Spleen (tissue), 11 donors: ENCODE data around the gene AMBRA1. TPM values are rescaled to one million over a fixed set of nuclear protein-coding genes. Genes with fewer than 3 reads are reported as not detected.
A peak's percentile ranks its signal among the peaks of the same experiment; 100 is the strongest.
"Not testable (repeated sequence)": the region's sequence is repeated elsewhere in the genome, so short reads cannot be mapped to it uniquely, and the experiment has no call there.

Source experiments
- DNase-seq: peaks from one replicate; pipeline ENCODE4 v3.0.0-alpha.2; 2020
- H3K27ac ChIP-seq, 8 donors: fragments of 200-600 bp; sonication (generic) in 7 of 8; 1 replicate in 4 of 8; 2 replicates in 4 of 8; pipeline versions ENCODE4 v1.5.0 to v1.8.0; 2016 to 2021; ENCODE audit warnings: inconsistent platforms in 4 of 8, mild to moderate bottlenecking in 4 of 8, moderate library complexity in 1 of 8
- H3K27me3 ChIP-seq, 7 donors: fragments of 200-600 bp; sonication (generic) in 6 of 7; replicated peaks in 1 of 7; 1 replicate in 4 of 7; 2 replicates in 3 of 7; pipeline versions ENCODE4 v1.5.0 to v1.8.0; 2016 to 2021; ENCODE audit warnings: inconsistent platforms in 3 of 7, mild to moderate bottlenecking in 1 of 7
- H3K36me3 ChIP-seq, 6 donors: fragments of 200-600 bp; sonication (generic) in 5 of 6; 1 replicate in 4 of 6; 2 replicates in 2 of 6; pipeline versions ENCODE4 v1.5.0 to v1.8.0; 2016 to 2021; ENCODE audit warnings: inconsistent platforms in 2 of 6
- H3K4me1 ChIP-seq, 6 donors: fragments of 200-600 bp; sonication (generic) in 5 of 6; 1 replicate in 3 of 6; 2 replicates in 3 of 6; pipeline versions ENCODE4 v1.5.0 to v1.8.0; 2016 to 2021; ENCODE audit warnings: inconsistent platforms in 3 of 6
- H3K4me3 ChIP-seq, 8 donors: fragments of 200-600 bp; sonication (generic) in 7 of 8; 1 replicate in 4 of 8; 2 replicates in 4 of 8; pipeline versions ENCODE4 v1.5.0 to v1.8.0; 2016 to 2021; ENCODE audit warnings: inconsistent platforms in 4 of 8, mild to moderate bottlenecking in 4 of 8, moderate library complexity in 2 of 8
- H3K9me3 ChIP-seq, 8 donors: fragments of 200-600 bp; sonication (generic) in 7 of 8; 1 replicate in 4 of 8; 2 replicates in 4 of 8; pipeline versions ENCODE4 v1.5.0 to v1.8.0; 2016 to 2021; ENCODE audit warnings: inconsistent platforms in 4 of 8
- POLR2A ChIP-seq, 3 donors: fragments of 450-650 bp; IDR thresholded peaks; one replicate each; pipeline ENCODE4 v1.5.1; 2017; ENCODE audit warnings: antibody characterized with exemption in 3 of 3, mild to moderate bottlenecking in 1 of 3
- POLR2AphosphoS5 ChIP-seq, 3 donors: sonication (generic); formaldehyde crosslinking; IDR thresholded peaks; one replicate each; pipeline ENCODE4 v1.5.1; 2017; ENCODE audit warnings: antibody characterized with exemption in 3 of 3
- WGBS, 5 donors: extraction: QIAGEN DNeasy Blood & Tissue Kit in 3 of 5; methylation state at CpG; one replicate each; pipeline versions ENCODE4 v1.1.5 to v1.1.7; 2013 to 2018; 5-methylcytosine and 5-hydroxymethylcytosine counted together
- intact Hi-C: fragments of 100-400 bp; cut with DNase I; formaldehyde crosslinking; loops from one replicate; pipeline ENCODE4 v1.15.0; 2023; ENCODE audit warnings: low total_unique reads
- polyA plus RNA-seq, 3 donors: library from polyadenylated mRNA; stranded (reverse); fragments of 200-250 nt; gene quantifications; one replicate each; pipeline ENCODE4 v1.2.1, GENCODE V29; 2013
- total RNA-seq, 7 donors: library from RNA; depleted of rRNA in 3 of 7; stranded (reverse); fragments of >200 nt in 3 of 7; fragmentation: NEBNext Ultra II Directional in 4 of 7; extraction: Animal tissue kit (Norgen Biotek cat#: 25700) in 4 of 7; gene quantifications; one replicate each; pipeline versions ENCODE4 v1.1.0 to v1.2.1, GENCODE V29; 2016 to 2021
- TF ChIP-seq, protein P1 (sequence below), 11 experiments: fragments of 200-600 bp in 7 of 11; fragments of 450-650 bp in 4 of 11; sonication (generic) in 4 of 11; IDR thresholded peaks in 8 of 11; conservative IDR thresholded peaks in 3 of 11; 1 replicate in 7 of 11; 2 replicates in 4 of 11; pipeline versions ENCODE4 v1.4.0 to v1.8.0; 2016 to 2021; ENCODE audit warnings: antibody characterized with exemption in 11 of 11, inconsistent platforms in 4 of 11, mild to moderate bottlenecking in 1 of 11
- donor health status: healthy with polysubstance abuse.
- donor health status: DM: no; HTN: no; CAD: no; lungs with moderate emphysema.
- donor health status: DM: no; HTN: no; CAD: no.
- donor health status: Bipolar disorder and iron deficiency.
- donor health status: healthy.
- donor health status: DM: no; HTN: no; CAD: no.
- donor health status: DM: yes; HTN: yes; CAD: no.

AMBRA1 gene
- total and polyA plus RNA-seq, 10 donors: 3.6 to 54.6 (median 37.7) TPM

DNA sequence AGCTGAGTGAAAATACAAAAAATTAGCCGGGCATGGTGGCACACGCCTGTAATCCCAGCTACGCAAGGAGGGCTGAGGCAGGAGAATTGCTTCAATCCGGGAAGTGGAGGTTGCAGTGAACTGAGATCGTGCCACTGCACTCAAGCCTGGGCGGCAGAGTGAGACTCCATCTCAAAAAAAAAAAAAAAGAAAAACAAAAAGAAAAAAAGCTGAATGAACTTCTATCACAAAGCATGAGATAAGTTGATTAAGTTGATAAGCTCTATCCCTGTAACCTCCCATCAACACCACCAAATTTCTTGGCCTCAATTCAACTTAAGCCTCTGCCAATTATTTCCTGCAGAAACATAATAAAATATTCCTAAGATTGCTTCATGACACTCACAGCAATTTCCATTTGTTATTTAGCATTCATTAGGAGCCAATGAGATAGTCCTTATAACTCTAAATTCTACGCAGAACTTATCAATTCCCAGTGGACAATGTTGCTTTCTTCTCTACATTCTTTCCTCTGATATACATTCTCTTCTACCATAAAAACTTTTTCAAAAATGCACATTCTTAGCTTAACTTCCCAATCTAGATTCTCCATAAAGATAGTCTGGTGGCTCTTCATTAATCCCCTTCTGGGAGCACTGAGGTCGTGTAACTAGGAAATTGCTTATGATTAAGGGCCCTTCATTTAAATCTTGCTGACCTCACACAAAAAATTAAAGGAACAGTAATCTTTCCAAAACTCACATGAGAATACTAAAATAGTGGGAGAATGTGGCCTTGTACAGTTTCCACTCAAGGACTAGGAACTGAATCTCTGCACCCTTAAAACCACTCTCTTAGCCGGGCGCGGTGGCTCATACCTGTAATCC is 2.9 kb downstream of the AMBRA1 start:
- no peak for DNase-seq

DNA sequence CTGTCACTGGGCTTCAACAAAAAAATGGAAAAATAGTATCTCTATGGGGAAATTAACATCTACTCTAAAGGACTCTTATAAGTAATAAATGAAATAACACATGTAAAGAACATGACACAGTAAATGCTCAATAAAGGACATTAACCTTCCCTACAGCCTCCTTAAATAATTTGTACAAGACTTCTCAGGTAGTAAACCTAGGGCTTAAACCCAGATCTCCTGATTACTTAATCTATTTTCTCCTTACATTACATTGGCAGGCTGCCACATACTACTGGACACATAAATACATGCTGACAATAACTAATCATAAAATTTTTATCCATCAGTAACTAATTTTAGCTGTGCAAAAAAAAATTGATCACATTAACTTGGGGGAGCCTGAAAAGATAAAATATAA is 4.9 kb downstream of the AMBRA1 start:
- Histone ChIP-seq H3K27ac (peak overlapping the region in 2 of 8 donors; percentile 7 to 59), H3K27me3 (no peaks in the 10 kb centered on the region), H3K4me3 (no peak overlapping the region), H3K36me3 (peaks cover 0 to 18% (median 2%) of the 10 kb centered on the region in 6 donors), H3K4me1 (peaks cover 21 to 82% (median 51%) of the 10 kb centered on the region in 6 donors), H3K9me3 (no peaks in the 10 kb centered on the region)
- intact Hi-C loops: no loop called here
- no peak for DNase-seq
- no peak for TF ChIP-seq POLR2AphosphoS5 (IDR thresholded peaks at IDR 0.05)
- TF ChIP-seq POLR2A (IDR thresholded peaks at IDR 0.05): no peak
- TF ChIP-seq, protein P1, sequence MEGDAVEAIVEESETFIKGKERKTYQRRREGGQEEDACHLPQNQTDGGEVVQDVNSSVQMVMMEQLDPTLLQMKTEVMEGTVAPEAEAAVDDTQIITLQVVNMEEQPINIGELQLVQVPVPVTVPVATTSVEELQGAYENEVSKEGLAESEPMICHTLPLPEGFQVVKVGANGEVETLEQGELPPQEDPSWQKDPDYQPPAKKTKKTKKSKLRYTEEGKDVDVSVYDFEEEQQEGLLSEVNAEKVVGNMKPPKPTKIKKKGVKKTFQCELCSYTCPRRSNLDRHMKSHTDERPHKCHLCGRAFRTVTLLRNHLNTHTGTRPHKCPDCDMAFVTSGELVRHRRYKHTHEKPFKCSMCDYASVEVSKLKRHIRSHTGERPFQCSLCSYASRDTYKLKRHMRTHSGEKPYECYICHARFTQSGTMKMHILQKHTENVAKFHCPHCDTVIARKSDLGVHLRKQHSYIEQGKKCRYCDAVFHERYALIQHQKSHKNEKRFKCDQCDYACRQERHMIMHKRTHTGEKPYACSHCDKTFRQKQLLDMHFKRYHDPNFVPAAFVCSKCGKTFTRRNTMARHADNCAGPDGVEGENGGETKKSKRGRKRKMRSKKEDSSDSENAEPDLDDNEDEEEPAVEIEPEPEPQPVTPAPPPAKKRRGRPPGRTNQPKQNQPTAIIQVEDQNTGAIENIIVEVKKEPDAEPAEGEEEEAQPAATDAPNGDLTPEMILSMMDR (IDR thresholded peaks at IDR 0.05 in 8 of 11, conservative IDR thresholded peaks at IDR 0.05 in 3 of 11): no peak

More for the DNA sequence above, 2.9 kb downstream of the AMBRA1 start:
- H3K4me3 ChIP-seq: peak overlapping the region in 4 of 8 donors; percentile 0 to 16 (median 12)
- no peaks in the 10 kb centered on the region for H3K9me3 ChIP-seq
- H3K27ac ChIP-seq: peak overlapping the region in 6 of 8 donors; percentile 9 to 91 (median 40)
- intact Hi-C loops: loop anchor here (10.0 kb wide), 1 partner anchor 206 kb away; the partner anchor contains the start of gene MDK
- TF ChIP-seq POLR2A (IDR thresholded peaks at IDR 0.05): no peak
- TF ChIP-seq, protein P1 (IDR thresholded peaks at IDR 0.05 in 8 of 11, conservative IDR thresholded peaks at IDR 0.05 in 3 of 11): no peak
- TF ChIP-seq POLR2AphosphoS5 (IDR thresholded peaks at IDR 0.05): no peak
- 56 to 64% (median 61%) methylated on average over 11 of the region's 11 CpGs for WGBS, 5 donors
- peaks cover 0 to 15% (median 2%) of the 10 kb centered on the region in 6 donors for H3K36me3 ChIP-seq
- peaks cover 25 to 84% (median 57%) of the 10 kb centered on the region in 6 donors for H3K4me1 ChIP-seq
- no peaks in the 10 kb centered on the region for H3K27me3 ChIP-seq

DNA sequence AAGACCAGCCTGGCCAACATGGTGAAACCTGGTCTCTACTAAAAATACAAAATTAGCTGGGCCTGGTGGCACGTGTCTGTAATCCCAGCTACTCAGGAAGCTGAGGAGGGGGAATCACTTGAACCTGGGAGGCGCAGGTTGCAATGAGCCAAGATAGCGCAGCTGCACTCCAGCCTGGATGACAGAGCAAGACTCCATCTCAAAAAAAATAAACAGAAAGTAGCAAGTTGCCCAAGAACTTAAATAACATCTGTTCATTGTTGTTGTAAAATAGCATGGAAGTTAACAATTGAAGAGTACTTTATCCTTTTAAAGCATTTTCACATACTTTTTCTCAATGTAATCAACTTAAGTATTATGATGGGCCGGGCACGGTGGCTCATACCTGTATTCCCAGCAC is 5.7 kb downstream of the AMBRA1 start:
- H3K4me1 ChIP-seq: peaks cover 19 to 77% (median 47%) of the 10 kb centered on the region in 6 donors

DNA sequence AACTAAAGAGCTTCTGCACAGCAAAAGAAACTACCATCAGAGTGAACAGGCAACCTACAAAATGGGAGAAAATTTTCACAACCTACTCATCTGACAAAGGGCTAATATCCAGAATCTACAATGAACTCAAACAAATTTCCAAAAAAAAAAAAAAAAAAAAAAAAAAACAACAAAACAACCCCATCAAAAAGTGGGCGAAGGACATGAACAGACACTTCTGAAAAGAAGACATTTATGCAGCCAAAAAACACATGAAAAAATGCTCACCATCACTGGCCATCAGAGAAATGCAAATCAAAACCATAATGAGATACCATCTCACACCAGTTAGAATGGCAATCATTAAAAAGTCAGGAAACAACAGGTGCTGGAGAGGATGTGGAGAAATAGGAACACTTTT is 10.3 kb downstream of the AMBRA1 start:
- DNase-seq, H3K9me3 ChIP-seq, H3K27me3 ChIP-seq, H3K27ac ChIP-seq, H3K4me3 ChIP-seq, intact Hi-C loops: not testable (repeated sequence)
- Histone ChIP-seq H3K36me3 (peaks cover 0 to 30% (median 2%) of the 10 kb centered on the region in 6 donors), H3K4me1 (peaks cover 0 to 53% (median 8%) of the 10 kb centered on the region in 6 donors)
- WGBS, 5 donors: 82 to 100% (median 100%) methylated on average over 1 of the region's 1 CpG

More for the DNA sequence above, 5.7 kb downstream of the AMBRA1 start:
- TF ChIP-seq, protein P1 (IDR thresholded peaks at IDR 0.05 in 8 of 11, conservative IDR thresholded peaks at IDR 0.05 in 3 of 11): no peak
- TF ChIP-seq POLR2A (IDR thresholded peaks at IDR 0.05) (no peak), POLR2AphosphoS5 (IDR thresholded peaks at IDR 0.05) (no peak)
- Histone ChIP-seq H3K9me3 (no peaks in the 10 kb centered on the region), H3K36me3 (peaks cover 0 to 18% (median 2%) of the 10 kb centered on the region in 6 donors), H3K27me3 (no peaks in the 10 kb centered on the region), H3K4me3 (no peak overlapping the region), H3K27ac (no peak overlapping the region)
- no peak for DNase-seq
- 81 to 90% (median 89%) methylated on average over 5 of the region's 5 CpGs for WGBS, 5 donors
- intact Hi-C loops: no loop called here
